DND-41 (cell line): ENCODE data around the gene CEP192.

Experiments used
- EZH2 ChIP-seq: IDR thresholded peaks from 3 replicates; pipeline ENCODE4 v1.6.1; 2012; ENCODE audit warnings: borderline replicate concordance, low read depth, mild to moderate bottlenecking, moderate library complexity, low read length, inconsistent platforms; ENCODE audit not compliant: severe bottlenecking
- TF ChIP-seq, protein P1 (sequence below): IDR thresholded peaks from 2 replicates; pipeline ENCODE4 v1.5.1; 2012; ENCODE audit warnings: borderline replicate concordance, low read length, moderate library complexity, mild to moderate bottlenecking; ENCODE audit not compliant: poor library complexity, severe bottlenecking; ENCODE audit errors: extremely low read depth

DNA sequence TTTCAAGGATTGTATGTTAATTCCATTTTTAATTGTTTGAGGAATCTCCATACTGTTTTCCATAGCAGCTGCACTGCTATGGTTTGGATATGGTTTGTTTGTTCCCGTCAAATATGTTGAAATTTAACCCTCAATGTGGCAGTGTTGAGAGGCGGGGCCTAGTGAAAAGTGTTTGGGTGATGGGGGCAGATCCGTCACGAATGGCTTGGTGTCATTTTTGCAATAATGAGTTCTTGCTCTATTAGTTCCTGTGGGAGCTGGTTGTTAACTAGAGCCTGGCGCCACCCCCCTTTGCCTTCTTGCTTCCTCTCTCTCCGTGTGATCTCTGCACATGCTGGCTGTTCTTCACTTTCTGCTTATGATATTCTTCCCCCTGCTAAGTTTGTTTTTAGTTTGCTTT is 156.0 kb downstream of the CEP192 start:
- TF ChIP-seq, protein P1, sequence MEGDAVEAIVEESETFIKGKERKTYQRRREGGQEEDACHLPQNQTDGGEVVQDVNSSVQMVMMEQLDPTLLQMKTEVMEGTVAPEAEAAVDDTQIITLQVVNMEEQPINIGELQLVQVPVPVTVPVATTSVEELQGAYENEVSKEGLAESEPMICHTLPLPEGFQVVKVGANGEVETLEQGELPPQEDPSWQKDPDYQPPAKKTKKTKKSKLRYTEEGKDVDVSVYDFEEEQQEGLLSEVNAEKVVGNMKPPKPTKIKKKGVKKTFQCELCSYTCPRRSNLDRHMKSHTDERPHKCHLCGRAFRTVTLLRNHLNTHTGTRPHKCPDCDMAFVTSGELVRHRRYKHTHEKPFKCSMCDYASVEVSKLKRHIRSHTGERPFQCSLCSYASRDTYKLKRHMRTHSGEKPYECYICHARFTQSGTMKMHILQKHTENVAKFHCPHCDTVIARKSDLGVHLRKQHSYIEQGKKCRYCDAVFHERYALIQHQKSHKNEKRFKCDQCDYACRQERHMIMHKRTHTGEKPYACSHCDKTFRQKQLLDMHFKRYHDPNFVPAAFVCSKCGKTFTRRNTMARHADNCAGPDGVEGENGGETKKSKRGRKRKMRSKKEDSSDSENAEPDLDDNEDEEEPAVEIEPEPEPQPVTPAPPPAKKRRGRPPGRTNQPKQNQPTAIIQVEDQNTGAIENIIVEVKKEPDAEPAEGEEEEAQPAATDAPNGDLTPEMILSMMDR: no peak
- TF ChIP-seq EZH2: no peak
